ENCODE data around the gene GUCA1A.

- TF ChIP-seq POLR2AphosphoS5 (IDR thresholded peaks at IDR 0.05; ENCODE audit: borderline replicate concordance, low read depth, low read length): no peak
- no peak for TF ChIP-seq EZH2 (IDR thresholded peaks at IDR 0.05)
- TF ChIP-seq FOXP2 (optimal IDR thresholded peaks at IDR 0.05; ENCODE audit: control extremely low read depth, extremely low read length, insufficient read depth): no peak
Measured at GRCh38 chr6:42158011-42158410, 15.2 kb upstream of the GUCA1A start.

Data from SK-N-MC (cell line).